Epithelial cell of proximal tubule (primary cell): ENCODE measurements around the gene GPR158. TPM values are rescaled to one million over a fixed set of nuclear protein-coding genes. Genes with fewer than 3 reads are reported as not detected.

Experiments used
- DNase-seq: peaks from one replicate; pipeline ENCODE4 v3.0.0-alpha.2; 2011; ENCODE audit warnings: low read depth
- H3K4me3 ChIP-seq: 2 replicates; pipeline ENCODE4 v1.5.1; 2011; ENCODE audit warnings: low read depth, mild to moderate bottlenecking, low read length
- total RNA-seq: library from RNA; depleted of rRNA; stranded (reverse); fragments of >200 nt; gene quantifications from 2 replicates; pipeline ENCODE4 v1.2.3, GENCODE V29; 2015
- TF ChIP-seq, protein P1 (sequence below): conservative IDR thresholded peaks from 2 replicates; pipeline ENCODE4 v1.5.1; 2012; ENCODE audit warnings: low read depth, mild to moderate bottlenecking, low read length

The GPR158 gene
- total RNA-seq, result not detected in 2 replicates

DNA sequence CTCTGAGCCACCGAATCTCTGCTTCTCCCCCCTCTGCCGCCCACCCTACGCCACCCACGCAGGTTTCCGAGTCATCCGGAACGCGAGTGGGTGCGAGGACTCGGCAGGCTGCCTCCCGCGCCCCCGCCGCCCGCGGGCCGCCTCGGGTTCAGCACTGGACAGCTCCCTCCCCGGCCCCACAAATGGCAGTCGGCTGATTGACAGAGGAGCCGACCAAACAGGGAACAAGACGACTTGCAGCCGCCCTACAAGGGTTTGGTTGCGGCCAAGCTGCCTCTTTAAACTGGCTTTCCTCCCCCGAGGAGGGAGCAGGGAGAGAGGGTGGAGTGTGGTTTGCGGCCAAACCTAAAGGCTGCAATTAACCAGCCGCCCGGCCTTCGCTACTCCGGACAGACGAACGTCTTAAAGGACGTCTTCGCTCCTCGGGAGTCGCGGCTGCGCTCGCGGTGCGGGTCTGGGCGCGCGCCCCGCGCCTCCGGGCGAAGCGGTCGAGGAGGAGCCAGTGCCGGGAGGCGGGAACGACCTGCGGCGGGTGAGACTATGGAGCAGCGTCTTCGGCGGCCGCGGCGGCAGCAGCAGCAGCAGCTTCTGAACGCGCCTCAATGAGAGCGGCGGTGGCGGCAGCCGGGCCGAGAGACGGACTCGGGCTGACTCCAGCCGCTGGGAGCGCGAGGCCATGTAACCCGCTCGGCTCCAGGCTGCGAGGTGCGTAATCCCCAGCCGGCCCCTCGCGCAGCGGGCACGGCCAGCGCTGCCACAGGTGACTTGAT, at the start of gene GPR158:
Gene GPR158 (plus strand): TSS at position 541 of the 770 bp plus-strand sequence. CDS start 420 bp downstream, outside the sequence.
- H3K4me3 ChIP-seq, result peak within 1 kb of the TSS; percentile 77
- DNase-seq, result peak; percentile 59
- TF ChIP-seq, protein P1, sequence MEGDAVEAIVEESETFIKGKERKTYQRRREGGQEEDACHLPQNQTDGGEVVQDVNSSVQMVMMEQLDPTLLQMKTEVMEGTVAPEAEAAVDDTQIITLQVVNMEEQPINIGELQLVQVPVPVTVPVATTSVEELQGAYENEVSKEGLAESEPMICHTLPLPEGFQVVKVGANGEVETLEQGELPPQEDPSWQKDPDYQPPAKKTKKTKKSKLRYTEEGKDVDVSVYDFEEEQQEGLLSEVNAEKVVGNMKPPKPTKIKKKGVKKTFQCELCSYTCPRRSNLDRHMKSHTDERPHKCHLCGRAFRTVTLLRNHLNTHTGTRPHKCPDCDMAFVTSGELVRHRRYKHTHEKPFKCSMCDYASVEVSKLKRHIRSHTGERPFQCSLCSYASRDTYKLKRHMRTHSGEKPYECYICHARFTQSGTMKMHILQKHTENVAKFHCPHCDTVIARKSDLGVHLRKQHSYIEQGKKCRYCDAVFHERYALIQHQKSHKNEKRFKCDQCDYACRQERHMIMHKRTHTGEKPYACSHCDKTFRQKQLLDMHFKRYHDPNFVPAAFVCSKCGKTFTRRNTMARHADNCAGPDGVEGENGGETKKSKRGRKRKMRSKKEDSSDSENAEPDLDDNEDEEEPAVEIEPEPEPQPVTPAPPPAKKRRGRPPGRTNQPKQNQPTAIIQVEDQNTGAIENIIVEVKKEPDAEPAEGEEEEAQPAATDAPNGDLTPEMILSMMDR, result no peak

DNA sequence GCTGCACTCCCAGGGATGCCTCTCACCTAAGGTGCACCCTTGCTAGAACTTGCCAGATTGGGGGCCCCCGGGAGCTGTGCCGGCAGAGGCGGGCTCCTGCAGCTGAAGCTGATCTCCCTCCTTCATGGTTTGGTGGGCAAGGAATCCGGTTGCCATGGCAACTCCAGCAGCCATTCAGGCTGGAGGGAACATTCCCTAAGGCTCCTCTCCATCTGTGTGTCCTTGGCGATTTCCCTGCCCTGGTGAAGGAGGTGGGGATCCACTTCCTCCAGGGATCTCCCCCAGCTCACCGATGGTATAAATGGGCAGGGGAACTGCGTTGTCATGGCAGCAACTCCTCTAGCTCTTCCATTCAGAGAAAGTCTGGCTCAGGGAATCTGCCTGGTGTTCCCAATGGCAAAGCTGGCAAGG, 49.6 kb upstream of the GPR158 start:
- TF ChIP-seq, protein P1, result no peak
- no peak overlapping the region for H3K4me3 ChIP-seq
- DNase-seq, result no peak

DNA sequence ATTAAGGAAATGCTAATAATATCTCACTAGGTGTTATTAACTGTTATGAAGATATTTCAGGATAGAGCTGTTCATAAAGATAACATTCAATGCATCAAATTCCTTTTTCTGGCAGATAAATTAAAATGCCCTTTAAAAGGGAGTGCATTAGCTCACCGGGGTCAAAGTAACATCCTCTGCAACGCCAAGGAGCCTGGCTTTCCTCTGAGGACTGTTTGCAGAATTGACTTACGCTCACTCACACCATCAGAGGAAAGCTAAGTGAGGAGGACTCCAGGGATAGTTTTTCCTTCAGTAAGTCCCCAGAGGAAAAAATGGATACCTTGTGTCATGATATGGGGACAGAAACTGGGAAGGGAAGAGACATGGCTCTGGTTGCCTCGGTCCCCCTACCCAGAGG, 45.2 kb upstream of the GPR158 start:
- H3K4me3 ChIP-seq, result no peak overlapping the region
- no peak for DNase-seq
- TF ChIP-seq, protein P1, result no peak

DNA sequence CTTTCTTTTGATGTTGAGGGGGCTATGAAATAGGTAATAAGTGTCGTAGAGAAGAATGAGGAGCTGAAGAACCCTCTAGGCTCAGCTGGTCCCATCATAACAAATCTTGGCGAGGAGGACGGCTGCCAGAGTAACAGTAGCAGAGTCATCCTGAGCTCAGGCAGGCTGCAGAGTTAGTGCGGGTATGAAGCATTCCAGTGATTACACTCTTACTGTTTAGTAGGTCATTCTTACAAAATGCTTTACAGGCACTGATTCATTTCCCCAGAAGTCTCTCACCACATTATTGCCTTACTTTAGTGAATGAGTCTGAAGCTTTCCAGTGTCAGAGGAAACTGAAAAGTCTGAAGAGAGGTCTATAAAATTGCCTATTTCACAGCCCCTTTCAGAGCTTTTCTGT, 43.9 kb upstream of the GPR158 start:
- TF ChIP-seq, protein P1, result no peak
- DNase-seq, result no peak

GRCh38 chr10:25142116-25142864, 32.5 kb upstream of the GPR158 start:
- DNase-seq, result no peak
- H3K4me3 ChIP-seq, result no peak overlapping the region
- TF ChIP-seq, protein P1, result no peak

More for the DNA sequence above, 43.9 kb upstream of the GPR158 start:
- H3K4me3 ChIP-seq, result no peak overlapping the region

GRCh38 chr10:25157650-25158049, 17.2 kb upstream of the GPR158 start:
- DNase-seq, result no peak
- H3K4me3 ChIP-seq, result no peak overlapping the region
- TF ChIP-seq, protein P1, result no peak
